HUES64 (cell line): ENCODE results near the gene PXK. TPM values are rescaled to one million over a fixed set of nuclear protein-coding genes. Genes with fewer than 3 reads are reported as not detected.
A peak's percentile ranks its signal among the peaks of the same experiment; 100 is the strongest.
"Not testable (repeated sequence)": the region's sequence is repeated elsewhere in the genome, so short reads cannot be mapped to it uniquely, and the experiment has no call there.

Experiments used
- H3K27ac ChIP-seq: 2 replicates; pipeline ENCODE4 v1.7.0; 2013; ENCODE audit warnings: low read depth, low read length, inconsistent platforms
- H3K27me3 ChIP-seq: 2 replicates; pipeline ENCODE4 v1.6.1; 2013; ENCODE audit warnings: mild to moderate bottlenecking, low read length; ENCODE audit not compliant: insufficient read depth
- H3K36me3 ChIP-seq: 2 replicates; pipeline ENCODE4 v1.6.1; 2013; ENCODE audit warnings: mild to moderate bottlenecking, low read length; ENCODE audit not compliant: insufficient read depth
- H3K4me1 ChIP-seq: 2 replicates; pipeline ENCODE4 v1.6.1; 2013; ENCODE audit warnings: mild to moderate bottlenecking, low read length, moderate library complexity; ENCODE audit not compliant: insufficient read depth
- H3K4me3 ChIP-seq: 2 replicates; pipeline ENCODE4 v1.5.1; 2013; ENCODE audit warnings: mild to moderate bottlenecking, low read length, moderate library complexity
- H3K9ac ChIP-seq: 2 replicates; pipeline ENCODE4 v1.6.1; 2013; ENCODE audit warnings: mild to moderate bottlenecking, low read depth, low read length
- H3K9me3 ChIP-seq: 2 replicates; pipeline ENCODE4 v1.6.1; 2013; ENCODE audit warnings: low read depth, low read length; ENCODE audit not compliant: insufficient read depth
- WGBS: fragments of 150-250, 120-280 bp; methylation state at CpG from one replicate; pipeline ENCODE4 v1.1.7; 2013; ENCODE audit warnings: missing lambda C conversion rate; 5-methylcytosine and 5-hydroxymethylcytosine counted together
- polyA plus RNA-seq, 2 experiments: library from polyadenylated mRNA; stranded (reverse); fragments of 50-300 nt; gene quantifications; one replicate each; pipeline ENCODE4 v1.2.3, GENCODE V29; 2013

Gene PXK
- 3.3 TPM for polyA plus RNA-seq (2013, experiment 1 of 2)
- polyA plus RNA-seq (2013, experiment 2 of 2): 5.1 TPM

DNA sequence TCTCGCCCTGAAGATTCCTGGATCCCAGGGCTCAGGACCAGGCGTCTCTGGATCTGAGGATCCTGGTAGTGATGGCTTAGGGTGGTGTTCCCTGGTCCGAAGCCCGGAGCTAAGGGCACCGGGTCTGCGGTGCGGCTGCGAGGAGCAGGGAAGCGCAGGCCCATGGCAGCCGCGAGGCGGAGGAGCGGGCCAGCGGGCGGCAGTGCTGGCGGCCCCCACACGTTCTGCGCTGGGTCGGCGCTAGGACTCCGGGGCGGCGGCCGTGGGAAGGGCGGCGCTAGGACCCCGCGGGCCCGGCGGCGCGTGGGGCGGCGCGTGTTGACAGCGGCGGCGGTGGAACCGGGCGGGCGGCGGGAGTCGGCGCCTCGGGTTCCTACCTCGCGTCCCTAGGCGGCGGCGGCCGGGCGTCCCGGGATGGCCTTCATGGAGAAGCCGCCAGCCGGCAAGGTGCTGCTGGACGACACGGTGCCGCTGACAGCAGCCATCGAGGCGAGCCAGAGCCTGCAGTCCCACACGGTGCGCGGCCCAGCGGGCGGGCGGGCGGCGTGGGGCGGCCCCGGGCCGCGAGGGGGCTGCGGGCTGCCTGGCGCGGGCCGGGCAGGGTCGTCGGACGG is at the start of gene PXK:
Gene PXK, plus strand, starts transcription at position 318 of the 614 bp plus-strand sequence. Its CDS starts 97 bp downstream, at position 415.
- H3K9me3 ChIP-seq: no peaks in the 10 kb centered on the region
- H3K4me1 ChIP-seq: peaks cover 19% of the 10 kb centered on the region
- 1% methylated on average over 79 of the region's 79 CpGs for WGBS
- peaks cover 23% of the 10 kb centered on the region for H3K27me3 ChIP-seq
- no peak within 1 kb of the TSS for H3K27ac ChIP-seq
- no peaks in the 10 kb centered on the region for H3K36me3 ChIP-seq
- H3K4me3 ChIP-seq: peak within 1 kb of the TSS; percentile 58
- H3K9ac ChIP-seq: peak within 1 kb of the TSS; percentile 45

DNA sequence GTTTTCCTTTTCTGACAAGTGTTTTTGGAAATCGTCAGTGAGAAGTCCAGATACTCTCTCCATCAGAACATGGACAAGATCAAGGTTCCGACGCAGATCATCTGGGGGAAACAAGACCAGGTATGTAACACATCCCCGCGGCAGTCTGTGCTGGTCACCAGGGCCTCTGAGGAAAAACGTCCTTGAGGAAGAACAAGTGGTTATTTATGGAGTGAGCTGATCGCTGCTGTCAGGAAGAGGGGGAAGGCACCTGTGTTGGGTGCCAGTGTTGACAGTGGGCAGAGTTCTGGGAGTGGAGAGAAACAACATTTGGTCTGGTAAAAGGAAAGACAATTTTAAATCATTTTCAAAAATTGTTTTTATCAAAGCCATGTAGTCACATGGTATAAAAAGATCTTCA is 47.4 kb upstream of the PXK start:
- Histone ChIP-seq H3K9me3 (no peaks in the 10 kb centered on the region), H3K36me3 (no peaks in the 10 kb centered on the region), H3K27me3 (no peaks in the 10 kb centered on the region), H3K9ac (no peak overlapping the region), H3K4me1 (no peaks in the 10 kb centered on the region), H3K4me3 (no peak overlapping the region), H3K27ac (no peak overlapping the region)
- WGBS: 96% methylated on average over 7 of the region's 7 CpGs

- Histone ChIP-seq H3K4me3 (no peak overlapping the region), H3K9ac (no peak overlapping the region), H3K36me3 (no peaks in the 10 kb centered on the region), H3K9me3 (no peaks in the 10 kb centered on the region), H3K4me1 (no peaks in the 10 kb centered on the region), H3K27ac (no peak overlapping the region), H3K27me3 (no peaks in the 10 kb centered on the region)
- 94% methylated on average over 6 of the region's 6 CpGs for WGBS
Observed at GRCh38 chr3:58287354-58287753, 45.3 kb upstream of the PXK start.

DNA sequence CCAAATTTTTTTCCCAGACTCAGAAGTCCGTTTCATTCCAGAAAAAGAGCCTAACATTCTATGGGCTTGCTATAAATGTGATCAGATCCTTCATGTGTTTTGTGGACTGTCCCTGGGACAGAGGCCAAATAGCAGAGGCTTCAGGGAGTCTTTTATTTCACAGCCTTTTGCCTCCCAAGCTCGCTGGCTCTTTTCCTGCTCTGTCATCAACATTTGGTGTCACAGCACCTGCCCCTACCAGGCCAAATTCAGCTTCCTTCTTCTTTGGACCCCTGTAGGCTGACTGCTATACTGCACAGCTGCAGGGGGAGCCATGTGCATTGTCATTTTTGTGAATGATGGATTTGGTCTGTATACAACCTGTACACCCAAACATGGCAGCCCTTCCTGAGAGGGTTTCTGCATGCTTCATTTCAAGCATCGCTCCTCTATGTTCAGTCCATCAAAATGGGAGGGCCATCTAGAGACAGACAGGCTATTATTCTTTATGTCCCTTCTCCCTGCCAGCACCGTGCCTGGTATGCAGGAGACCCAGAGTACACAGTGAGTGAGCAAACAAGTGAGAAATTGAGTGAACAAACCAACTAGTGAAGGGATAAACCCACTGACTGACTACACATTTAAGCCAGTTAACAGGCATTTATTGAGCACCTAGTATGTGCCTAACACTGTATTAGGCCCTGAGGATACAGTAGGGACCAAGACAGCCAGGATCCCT is 44.5 kb upstream of the PXK start:
- WGBS: 93% methylated on average over 4 of the region's 4 CpGs
- Histone ChIP-seq H3K27ac (no peak overlapping the region), H3K36me3 (no peaks in the 10 kb centered on the region), H3K4me3 (no peak overlapping the region), H3K4me1 (no peaks in the 10 kb centered on the region), H3K9me3 (no peaks in the 10 kb centered on the region), H3K27me3 (no peaks in the 10 kb centered on the region), H3K9ac (no peak overlapping the region)

DNA sequence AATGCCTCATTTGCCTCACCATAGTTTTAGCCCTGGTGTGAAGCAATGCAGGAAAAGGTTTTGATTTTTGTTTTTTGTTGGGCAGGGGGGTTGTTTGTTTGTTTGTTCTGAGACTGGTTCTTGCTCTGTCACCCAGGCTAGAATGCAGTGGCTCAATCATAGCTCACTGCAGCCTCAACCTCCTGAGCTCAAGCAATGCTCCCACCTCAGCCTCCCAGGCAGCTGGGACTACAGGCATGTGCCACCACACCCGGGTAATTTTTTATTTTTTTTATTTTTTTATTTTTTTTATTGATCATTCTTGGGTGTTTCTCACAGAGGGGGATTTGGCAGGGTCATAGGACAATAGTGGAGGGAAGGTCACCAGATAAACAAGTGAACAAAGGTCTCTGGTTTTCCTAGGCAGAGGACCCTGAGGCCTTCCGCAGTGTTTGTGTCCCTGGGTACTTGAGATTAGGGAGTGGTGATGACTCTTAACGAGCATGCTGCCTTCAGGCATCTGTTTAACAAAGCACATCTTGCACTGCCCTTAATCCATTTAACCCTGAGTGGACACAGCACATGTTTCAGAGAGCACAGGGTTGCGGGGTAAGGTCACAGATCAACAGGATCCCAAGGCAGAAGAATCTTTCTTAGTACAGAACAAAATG is 43.6 kb upstream of the PXK start:
- not testable (repeated sequence) for H3K27me3 ChIP-seq, H3K9me3 ChIP-seq, H3K4me3 ChIP-seq, H3K36me3 ChIP-seq, H3K9ac ChIP-seq, H3K4me1 ChIP-seq, H3K27ac ChIP-seq
- WGBS: 100% methylated on average over 1 of the region's 4 CpGs

DNA sequence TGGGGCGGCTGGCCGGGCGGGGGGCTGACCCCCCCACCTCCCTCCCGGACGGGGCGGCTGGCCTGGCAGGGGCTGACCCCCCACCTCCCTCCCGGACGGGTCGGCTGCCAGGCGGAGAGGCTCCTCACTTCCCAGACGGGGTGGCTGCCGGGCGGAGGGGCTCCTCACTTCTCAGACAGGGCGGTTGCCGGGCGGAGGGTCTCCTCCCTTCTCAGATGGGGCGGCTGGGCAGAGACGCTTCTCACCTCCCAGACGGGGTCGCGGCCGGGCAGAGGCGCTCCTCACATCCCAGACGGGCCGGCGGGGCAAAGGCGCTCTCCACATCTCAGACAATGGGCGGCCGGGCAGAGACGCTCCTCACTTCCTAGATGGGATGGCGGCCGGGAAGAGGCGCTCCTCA is 42.2 kb upstream of the PXK start:
- WGBS: 97% methylated on average over 17 of the region's 33 CpGs
- H3K9me3 ChIP-seq, H3K4me3 ChIP-seq, H3K27me3 ChIP-seq, H3K36me3 ChIP-seq, H3K9ac ChIP-seq, H3K27ac ChIP-seq, H3K4me1 ChIP-seq: not testable (repeated sequence)

GRCh38 chr3:58291671-58292338 is 40.9 kb upstream of the PXK start:
- H3K9ac ChIP-seq: no peak overlapping the region
- H3K4me1 ChIP-seq: no peaks in the 10 kb centered on the region
- no peaks in the 10 kb centered on the region for H3K9me3 ChIP-seq
- H3K4me3 ChIP-seq: no peak overlapping the region
- 81% methylated on average over 9 of the region's 9 CpGs for WGBS
- no peak overlapping the region for H3K27ac ChIP-seq
- no peaks in the 10 kb centered on the region for H3K27me3 ChIP-seq
- no peaks in the 10 kb centered on the region for H3K36me3 ChIP-seq

GRCh38 chr3:58292866-58293265 is 39.8 kb upstream of the PXK start:
- no peaks in the 10 kb centered on the region for H3K27me3 ChIP-seq
- no peak overlapping the region for H3K9ac ChIP-seq
- WGBS: 89% methylated on average over 10 of the region's 10 CpGs
- no peak overlapping the region for H3K27ac ChIP-seq
- no peak overlapping the region for H3K4me3 ChIP-seq
- H3K4me1 ChIP-seq: no peaks in the 10 kb centered on the region
- no peaks in the 10 kb centered on the region for H3K9me3 ChIP-seq
- no peaks in the 10 kb centered on the region for H3K36me3 ChIP-seq

DNA sequence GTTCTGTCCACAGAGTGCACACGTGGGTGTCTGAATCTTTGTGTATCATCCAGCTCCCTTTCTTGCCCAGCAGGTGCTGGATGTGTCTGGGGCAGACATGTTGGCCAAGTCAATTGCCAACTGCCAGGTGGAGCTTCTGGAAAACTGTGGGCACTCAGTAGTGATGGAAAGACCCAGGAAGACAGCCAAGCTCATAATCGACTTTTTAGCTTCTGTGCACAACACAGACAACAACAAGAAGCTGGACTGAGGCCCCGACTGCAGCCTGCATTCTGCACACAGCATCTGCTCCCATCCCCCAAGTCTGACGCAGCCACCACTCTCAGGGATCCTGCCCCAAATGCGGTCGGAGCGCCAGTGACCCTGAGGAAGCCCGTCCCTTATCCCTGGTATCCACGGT is 39.2 kb upstream of the PXK start:
- Histone ChIP-seq H3K27me3 (no peaks in the 10 kb centered on the region), H3K4me1 (no peaks in the 10 kb centered on the region), H3K36me3 (no peaks in the 10 kb centered on the region), H3K27ac (no peak overlapping the region), H3K4me3 (no peak overlapping the region), H3K9ac (no peak overlapping the region), H3K9me3 (no peaks in the 10 kb centered on the region)
- WGBS: 89% methylated on average over 9 of the region's 9 CpGs

GRCh38 chr3:58296269-58296668 is 36.4 kb upstream of the PXK start:
- Histone ChIP-seq H3K9ac (no peak overlapping the region), H3K27me3 (no peaks in the 10 kb centered on the region), H3K27ac (no peak overlapping the region), H3K4me3 (no peak overlapping the region), H3K36me3 (no peaks in the 10 kb centered on the region), H3K9me3 (no peaks in the 10 kb centered on the region), H3K4me1 (no peaks in the 10 kb centered on the region; the same call in 1 of the 2 replicates)
- whole genome bisulfite sequencing: 59% methylated on average over 5 of the region's 5 CpGs

GRCh38 chr3:58296843-58297242 is 35.8 kb upstream of the PXK start:
- H3K9me3 ChIP-seq: no peaks in the 10 kb centered on the region
- H3K27me3 ChIP-seq: no peaks in the 10 kb centered on the region; the same call in 1 of the 2 replicates
- H3K9ac ChIP-seq: no peak overlapping the region
- H3K36me3 ChIP-seq: no peaks in the 10 kb centered on the region
- no peak overlapping the region for H3K4me3 ChIP-seq
- WGBS: 91% methylated on average over 6 of the region's 6 CpGs
- H3K4me1 ChIP-seq: no peaks in the 10 kb centered on the region; the same call in 1 of the 2 replicates
- no peak overlapping the region for H3K27ac ChIP-seq
